ENCODE measurements around the gene AHNAK2.

The AHNAK2 gene

GRCh38 chr14:105025429-105025828, 47.3 kb upstream of the AHNAK2 start:
- DNase-seq (ENCODE audit: low read depth in 1 of 2, low spot score in 1 of 2): no peak
- TF ChIP-seq REST (IDR thresholded peaks at IDR 0.05; ENCODE audit: insufficient replicate concordance, low read depth): no peak
- no peak for TF ChIP-seq GABPA (IDR thresholded peaks at IDR 0.05; ENCODE audit: low read depth)
- TF ChIP-seq SPI1 (IDR thresholded peaks at IDR 0.05; ENCODE audit: borderline replicate concordance, low read depth): no peak
- Histone ChIP-seq H3K27me3 (ENCODE audit: insufficient read depth, poor library complexity, severe bottlenecking) (no peaks in the 10 kb centered on the region), H3K27ac (replicated peaks) (no peak overlapping the region), H3K4me3 (replicated peaks; ENCODE audit: insufficient read depth, low read length) (no peak overlapping the region)

GRCh38 chr14:105023791-105024480, 45.8 kb upstream of the AHNAK2 start:
- H3K4me3 ChIP-seq (replicated peaks; ENCODE audit: insufficient read depth, low read length): no peak overlapping the region
- H3K27ac ChIP-seq (replicated peaks): no peak overlapping the region
- TF ChIP-seq CTCF (IDR thresholded peaks at IDR 0.05; ENCODE audit: insufficient read depth, low read length) (no peak), REST (IDR thresholded peaks at IDR 0.05; ENCODE audit: insufficient replicate concordance, low read depth) (no peak), SPI1 (IDR thresholded peaks at IDR 0.05; ENCODE audit: borderline replicate concordance, low read depth) (no peak), POLR2AphosphoS5 (IDR thresholded peaks at IDR 0.05; ENCODE audit: low read depth) (no peak), GABPA (IDR thresholded peaks at IDR 0.05; ENCODE audit: low read depth) (no peak)
- H3K27me3 ChIP-seq (ENCODE audit: insufficient read depth, poor library complexity, severe bottlenecking): no peaks in the 10 kb centered on the region
- no peak for DNase-seq (ENCODE audit: low read depth in 1 of 2, low spot score in 1 of 2)

GRCh38 chr14:105023144-105023543, 45.0 kb upstream of the AHNAK2 start:
- Histone ChIP-seq H3K4me3 (replicated peaks; ENCODE audit: insufficient read depth, low read length) (no peak overlapping the region), H3K27me3 (ENCODE audit: insufficient read depth, poor library complexity, severe bottlenecking) (no peaks in the 10 kb centered on the region), H3K27ac (replicated peaks) (no peak overlapping the region)
- no peak for DNase-seq (ENCODE audit: low read depth in 1 of 2, low spot score in 1 of 2)
- no peak for TF ChIP-seq CTCF (IDR thresholded peaks at IDR 0.05; ENCODE audit: insufficient read depth, low read length)
- TF ChIP-seq REST (IDR thresholded peaks at IDR 0.05; ENCODE audit: insufficient replicate concordance, low read depth): no peak
- no peak for TF ChIP-seq SPI1 (IDR thresholded peaks at IDR 0.05; ENCODE audit: borderline replicate concordance, low read depth)
- no peak for TF ChIP-seq POLR2AphosphoS5 (IDR thresholded peaks at IDR 0.05; ENCODE audit: low read depth)
- no peak for TF ChIP-seq GABPA (IDR thresholded peaks at IDR 0.05; ENCODE audit: low read depth)

Data from HL-60 (cell line).